Measurements from ENCODE around the gene THTPA.
"Not testable (repeated sequence)": the region's sequence is repeated elsewhere in the genome, so short reads cannot be mapped to it uniquely, and the experiment has no call there.

The THTPA gene

GRCh38 chr14:23525611-23526010 lies 30.5 kb upstream of the THTPA start:
- Mint-ChIP-seq H3K27ac (no peak overlapping the region), H3K27me3 (no peaks in the 10 kb centered on the region), H3K4me3 (no peak overlapping the region), H3K9me3 (no peaks in the 10 kb centered on the region), H3K4me1 (no peaks in the 10 kb centered on the region), H3K36me3 (no peaks in the 10 kb centered on the region)
- no peak for ATAC-seq

GRCh38 chr14:23528555-23528954 lies 27.5 kb upstream of the THTPA start:
- Mint-ChIP-seq H3K27ac (peak overlapping the region; percentile 55), H3K9me3 (no peaks in the 10 kb centered on the region), H3K27me3 (no peaks in the 10 kb centered on the region), H3K36me3 (no peaks in the 10 kb centered on the region), H3K4me3 (no peak overlapping the region), H3K4me1 (no peaks in the 10 kb centered on the region)
- ATAC-seq, result no peak

GRCh38 chr14:23529016-23529415 lies 27.1 kb upstream of the THTPA start:
- no peaks in the 10 kb centered on the region for H3K27me3 Mint-ChIP-seq
- peak overlapping the region; percentile 55 for H3K27ac Mint-ChIP-seq
- H3K4me3 Mint-ChIP-seq, result no peak overlapping the region
- H3K4me1 Mint-ChIP-seq, result no peaks in the 10 kb centered on the region
- H3K9me3 Mint-ChIP-seq, result no peaks in the 10 kb centered on the region
- H3K36me3 Mint-ChIP-seq, result no peaks in the 10 kb centered on the region
- ATAC-seq, result no peak

GRCh38 chr14:23530375-23531055 lies 25.6 kb upstream of the THTPA start:
- Mint-ChIP-seq H3K27me3 (no peaks in the 10 kb centered on the region), H3K9me3 (no peaks in the 10 kb centered on the region), H3K27ac (no peak overlapping the region), H3K36me3 (no peaks in the 10 kb centered on the region), H3K4me3 (no peak overlapping the region), H3K4me1 (no peaks in the 10 kb centered on the region)
- no peak for ATAC-seq

- H3K4me1 Mint-ChIP-seq, result no peaks in the 10 kb centered on the region
- no peaks in the 10 kb centered on the region for H3K9me3 Mint-ChIP-seq
- ATAC-seq, result no peak
- H3K36me3 Mint-ChIP-seq, result no peaks in the 10 kb centered on the region
- no peak overlapping the region for H3K4me3 Mint-ChIP-seq
- no peaks in the 10 kb centered on the region for H3K27me3 Mint-ChIP-seq
- no peak overlapping the region for H3K27ac Mint-ChIP-seq
Observed at GRCh38 chr14:23531391-23531790, 24.7 kb upstream of the THTPA start.

- H3K9me3 Mint-ChIP-seq, result no peaks in the 10 kb centered on the region
- no peak overlapping the region for H3K27ac Mint-ChIP-seq
- H3K4me3 Mint-ChIP-seq, result no peak overlapping the region
- H3K4me1 Mint-ChIP-seq, result no peaks in the 10 kb centered on the region
- H3K36me3 Mint-ChIP-seq, result no peaks in the 10 kb centered on the region
- no peak for ATAC-seq
- no peaks in the 10 kb centered on the region for H3K27me3 Mint-ChIP-seq
Observed at GRCh38 chr14:23532658-23533057, 23.4 kb upstream of the THTPA start.

- no peak for ATAC-seq
- no peaks in the 10 kb centered on the region for H3K9me3 Mint-ChIP-seq
- H3K4me3 Mint-ChIP-seq, result no peak overlapping the region
Observed at GRCh38 chr14:23533652-23534435, 22.2 kb upstream of the THTPA start.

GRCh38 chr14:23535943-23536342 lies 20.1 kb upstream of the THTPA start:
- no peak overlapping the region for H3K27ac Mint-ChIP-seq
- H3K36me3 Mint-ChIP-seq, result no peaks in the 10 kb centered on the region
- ATAC-seq, result no peak
- no peak overlapping the region for H3K4me3 Mint-ChIP-seq
- no peaks in the 10 kb centered on the region for H3K27me3 Mint-ChIP-seq
- H3K9me3 Mint-ChIP-seq, result no peaks in the 10 kb centered on the region
- H3K4me1 Mint-ChIP-seq, result peaks cover 4% of the 10 kb centered on the region

More at GRCh38 chr14:23533652-23534435, 22.2 kb upstream of the THTPA start:
- H3K4me1 Mint-ChIP-seq, result no peaks in the 10 kb centered on the region
- no peaks in the 10 kb centered on the region for H3K36me3 Mint-ChIP-seq
- H3K27ac Mint-ChIP-seq, result no peak overlapping the region
- no peaks in the 10 kb centered on the region for H3K27me3 Mint-ChIP-seq

- Mint-ChIP-seq H3K36me3 (no peaks in the 10 kb centered on the region), H3K4me3 (no peak overlapping the region), H3K4me1 (peaks cover 4% of the 10 kb centered on the region), H3K9me3 (no peaks in the 10 kb centered on the region), H3K27me3 (no peaks in the 10 kb centered on the region), H3K27ac (no peak overlapping the region)
- no peak for ATAC-seq
Observed at GRCh38 chr14:23536494-23536893, 19.6 kb upstream of the THTPA start.

- H3K4me1 Mint-ChIP-seq, ATAC-seq, H3K9me3 Mint-ChIP-seq, H3K27ac Mint-ChIP-seq, H3K4me3 Mint-ChIP-seq, H3K27me3 Mint-ChIP-seq, H3K36me3 Mint-ChIP-seq: not testable (repeated sequence)
Observed at GRCh38 chr14:23536906-23537305, 19.2 kb upstream of the THTPA start.

GRCh38 chr14:23537351-23538049 lies 18.6 kb upstream of the THTPA start:
- Mint-ChIP-seq H3K27ac (no peak overlapping the region), H3K27me3 (no peaks in the 10 kb centered on the region), H3K36me3 (no peaks in the 10 kb centered on the region), H3K4me1 (peaks cover 4% of the 10 kb centered on the region), H3K9me3 (no peaks in the 10 kb centered on the region), H3K4me3 (no peak overlapping the region)
- ATAC-seq, result no peak

GRCh38 chr14:23538050-23538718 lies 17.9 kb upstream of the THTPA start:
- Mint-ChIP-seq H3K36me3 (no peaks in the 10 kb centered on the region), H3K4me1 (peaks cover 4% of the 10 kb centered on the region), H3K9me3 (no peaks in the 10 kb centered on the region), H3K4me3 (no peak overlapping the region), H3K27me3 (no peaks in the 10 kb centered on the region), H3K27ac (no peak overlapping the region)
- no peak for ATAC-seq

- no peaks in the 10 kb centered on the region for H3K36me3 Mint-ChIP-seq
- H3K4me1 Mint-ChIP-seq, result peaks cover 4% of the 10 kb centered on the region
- no peak for ATAC-seq
- no peaks in the 10 kb centered on the region for H3K9me3 Mint-ChIP-seq
- H3K27me3 Mint-ChIP-seq, result no peaks in the 10 kb centered on the region
- no peak overlapping the region for H3K4me3 Mint-ChIP-seq
- no peak overlapping the region for H3K27ac Mint-ChIP-seq
Observed at GRCh38 chr14:23538785-23539184, 17.3 kb upstream of the THTPA start.

- no peak overlapping the region for H3K4me3 Mint-ChIP-seq
- no peaks in the 10 kb centered on the region for H3K9me3 Mint-ChIP-seq
- no peaks in the 10 kb centered on the region for H3K36me3 Mint-ChIP-seq
- no peaks in the 10 kb centered on the region for H3K27me3 Mint-ChIP-seq
- no peak for ATAC-seq
- H3K27ac Mint-ChIP-seq, result no peak overlapping the region
- peaks cover 4% of the 10 kb centered on the region for H3K4me1 Mint-ChIP-seq
Observed at GRCh38 chr14:23539248-23540140, 16.6 kb upstream of the THTPA start.
